ENCODE measurements around the gene WLS. TPM values are rescaled to one million over a fixed set of nuclear protein-coding genes. Genes with fewer than 3 reads are reported as not detected.

The WLS gene
- total and polyA plus RNA-seq, 2 donors (not counting 1 experiment from before 2014, with no cell fraction given), result 0.49 TPM; not detected in 1

DNA sequence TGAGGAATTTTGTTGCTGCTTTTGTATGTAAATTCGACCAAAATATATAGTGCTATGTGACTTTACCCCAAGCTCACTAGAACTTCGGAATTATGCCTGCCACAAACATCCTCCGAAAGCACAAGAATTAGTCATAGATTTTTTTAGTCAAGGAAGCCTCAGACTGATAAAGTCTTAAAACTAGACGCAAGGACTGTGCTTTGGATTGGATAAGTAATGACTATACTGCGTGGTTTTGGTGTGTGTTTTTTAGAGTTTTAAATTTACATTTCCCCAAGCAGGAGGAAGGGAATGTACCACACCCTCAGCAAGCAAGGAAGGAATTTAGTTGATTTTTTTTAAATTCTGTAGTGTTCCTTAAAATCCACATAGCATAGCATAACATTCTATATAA is 10.3 kb downstream of the WLS start:
- no CpG with 5 or more reads among the region's 5 CpGs for WGBS (ENCODE audit: insufficient coverage)
- no peak overlapping the region for H2AFZ ChIP-seq (ENCODE audit: insufficient read depth, low read depth, low read length, poor library complexity, severe bottlenecking)
- no peak overlapping the region for H3K27ac ChIP-seq (ENCODE audit: low read length in 2 of 2)

DNA sequence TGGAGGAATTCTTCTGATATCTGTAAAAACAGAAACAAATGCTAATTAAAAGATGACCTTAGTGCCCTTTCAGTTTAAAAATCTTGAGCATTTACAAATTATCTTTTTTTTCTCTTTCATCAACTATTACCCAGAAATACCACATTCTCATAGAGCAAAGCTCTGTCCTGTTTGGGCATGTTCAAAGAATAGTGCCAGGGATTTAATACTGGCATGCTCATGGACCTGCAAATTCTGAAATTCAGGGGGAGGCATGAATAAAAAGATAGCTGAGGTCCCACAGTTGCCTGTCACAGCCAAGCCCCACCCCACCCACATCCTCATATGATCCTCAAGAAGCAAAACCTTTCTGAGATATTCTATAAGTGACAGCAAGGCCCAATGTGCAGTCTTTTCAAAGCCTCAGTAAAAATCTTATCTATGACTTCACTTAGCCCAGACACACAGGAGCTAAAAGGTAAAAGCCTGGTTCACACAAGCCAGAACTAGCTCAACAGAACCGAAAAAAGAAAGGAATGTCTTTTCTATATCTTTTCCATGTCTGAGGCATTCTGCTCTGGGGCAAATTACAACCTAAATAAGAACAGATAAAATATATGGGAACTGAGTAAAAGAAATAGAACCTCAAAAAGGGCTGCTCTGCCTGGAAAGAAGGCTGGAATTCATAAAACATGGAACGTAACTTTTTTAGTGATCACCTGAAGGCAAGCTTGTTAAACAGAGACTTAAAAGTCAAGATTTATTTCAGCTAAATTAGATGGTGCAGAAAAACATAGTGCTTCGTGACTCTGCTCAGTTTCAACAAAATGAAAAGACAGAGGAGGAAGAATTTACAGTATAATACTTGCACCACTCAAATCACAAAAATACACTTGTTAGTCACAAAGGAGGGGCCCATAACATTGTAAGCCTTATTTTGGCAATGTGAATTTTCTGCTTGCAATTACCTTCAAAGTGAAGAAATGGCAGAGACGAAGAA is 11.0 kb downstream of the WLS start:
- Histone ChIP-seq H3K27me3 (replicated peaks in 1 of 4; ENCODE audit: control extremely low read depth in 1 of 4, control insufficient read depth in 3 of 4, insufficient read depth in 4 of 4, low read length in 3 of 4) (no peaks in the 10 kb centered on the region), H3K4me3 (ENCODE audit: control extremely low read depth in 1 of 5, extremely low read depth in 1 of 5, insufficient read depth in 1 of 5, low read depth in 2 of 5, low read length in 4 of 5) (no peak overlapping the region), H3K27ac (ENCODE audit: low read length in 2 of 2) (no peak overlapping the region), H2AFZ (ENCODE audit: insufficient read depth, low read depth, low read length, poor library complexity, severe bottlenecking) (no peak overlapping the region), H4K20me1 (ENCODE audit: control insufficient read depth, insufficient read depth, low read length, poor library complexity, severe bottlenecking) (no peaks in the 10 kb centered on the region), H3K79me2 (ENCODE audit: control insufficient read depth, insufficient read depth, low read length) (no peaks in the 10 kb centered on the region), H3K9me3 (ENCODE audit: control extremely low read depth in 1 of 3, control insufficient read depth in 2 of 3, insufficient read depth in 1 of 3, low read length in 2 of 3) (no peaks in the 10 kb centered on the region), H3K36me3 (replicated peaks in 1 of 2; ENCODE audit: control extremely low read depth in 1 of 2, control insufficient read depth in 1 of 2, extremely low read depth in 1 of 2, insufficient read depth in 2 of 2, low read length in 1 of 2) (no peaks in the 10 kb centered on the region), H3K4me2 (replicated peaks; ENCODE audit: low read depth, low read length, poor library complexity, severe bottlenecking) (no peak overlapping the region), H3K4me1 (ENCODE audit: control insufficient read depth in 2 of 2, insufficient read depth in 2 of 2, low read length in 2 of 2) (no peaks in the 10 kb centered on the region), H3K9ac (ENCODE audit: low read length) (no peak overlapping the region)
- Mint-ChIP-seq H3K9me3 (ENCODE audit: insufficient read depth) (no peaks in the 10 kb centered on the region), H3K4me3 (no peak overlapping the region), H3K4me1 (no peaks in the 10 kb centered on the region), H3K27me3 (peaks cover 27% of the 10 kb centered on the region), H3K27ac (no peak overlapping the region)
- intact Hi-C loops (cut with micrococcal nuclease), result no loop called here
- ChIA-PET CTCF (no interaction called here), POLR2A (no interaction called here)
- no peak for TF ChIP-seq EZH2 (IDR thresholded peaks at IDR 0.05; ENCODE audit: borderline replicate concordance, insufficient read depth, low read depth, low read length, poor library complexity, severe bottlenecking)
- TF ChIP-seq, protein P1, sequence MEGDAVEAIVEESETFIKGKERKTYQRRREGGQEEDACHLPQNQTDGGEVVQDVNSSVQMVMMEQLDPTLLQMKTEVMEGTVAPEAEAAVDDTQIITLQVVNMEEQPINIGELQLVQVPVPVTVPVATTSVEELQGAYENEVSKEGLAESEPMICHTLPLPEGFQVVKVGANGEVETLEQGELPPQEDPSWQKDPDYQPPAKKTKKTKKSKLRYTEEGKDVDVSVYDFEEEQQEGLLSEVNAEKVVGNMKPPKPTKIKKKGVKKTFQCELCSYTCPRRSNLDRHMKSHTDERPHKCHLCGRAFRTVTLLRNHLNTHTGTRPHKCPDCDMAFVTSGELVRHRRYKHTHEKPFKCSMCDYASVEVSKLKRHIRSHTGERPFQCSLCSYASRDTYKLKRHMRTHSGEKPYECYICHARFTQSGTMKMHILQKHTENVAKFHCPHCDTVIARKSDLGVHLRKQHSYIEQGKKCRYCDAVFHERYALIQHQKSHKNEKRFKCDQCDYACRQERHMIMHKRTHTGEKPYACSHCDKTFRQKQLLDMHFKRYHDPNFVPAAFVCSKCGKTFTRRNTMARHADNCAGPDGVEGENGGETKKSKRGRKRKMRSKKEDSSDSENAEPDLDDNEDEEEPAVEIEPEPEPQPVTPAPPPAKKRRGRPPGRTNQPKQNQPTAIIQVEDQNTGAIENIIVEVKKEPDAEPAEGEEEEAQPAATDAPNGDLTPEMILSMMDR (IDR thresholded peaks at IDR 0.05), result no peak
- DNase-seq, result no peak
- ATAC-seq (ENCODE audit: low read depth), result no peak
- WGBS (ENCODE audit: insufficient coverage), result 100% methylated on average over 1 of the region's 4 CpGs

More for the DNA sequence above, 10.3 kb downstream of the WLS start:
- Histone ChIP-seq H3K79me2 (ENCODE audit: control insufficient read depth, insufficient read depth, low read length) (no peaks in the 10 kb centered on the region), H3K9me3 (ENCODE audit: control extremely low read depth in 1 of 3, control insufficient read depth in 2 of 3, insufficient read depth in 1 of 3, low read length in 2 of 3) (no peaks in the 10 kb centered on the region), H4K20me1 (ENCODE audit: control insufficient read depth, insufficient read depth, low read length, poor library complexity, severe bottlenecking) (no peaks in the 10 kb centered on the region), H3K4me2 (replicated peaks; ENCODE audit: low read depth, low read length, poor library complexity, severe bottlenecking) (no peak overlapping the region), H3K36me3 (replicated peaks in 1 of 2; ENCODE audit: control extremely low read depth in 1 of 2, control insufficient read depth in 1 of 2, extremely low read depth in 1 of 2, insufficient read depth in 2 of 2, low read length in 1 of 2) (no peaks in the 10 kb centered on the region), H3K27me3 (replicated peaks in 1 of 4; ENCODE audit: control extremely low read depth in 1 of 4, control insufficient read depth in 3 of 4, insufficient read depth in 4 of 4, low read length in 3 of 4) (peaks cover 0 to 2% (median 0%) of the 10 kb centered on the region in 4 experiments), H3K9ac (ENCODE audit: low read length) (no peak overlapping the region), H3K4me1 (ENCODE audit: control insufficient read depth in 2 of 2, insufficient read depth in 2 of 2, low read length in 2 of 2) (no peaks in the 10 kb centered on the region), H3K4me3 (ENCODE audit: control extremely low read depth in 1 of 5, extremely low read depth in 1 of 5, insufficient read depth in 1 of 5, low read depth in 2 of 5, low read length in 4 of 5) (no peak overlapping the region)
- TF ChIP-seq EZH2 (IDR thresholded peaks at IDR 0.05; ENCODE audit: borderline replicate concordance, insufficient read depth, low read depth, low read length, poor library complexity, severe bottlenecking), result no peak
- TF ChIP-seq, protein P1 (IDR thresholded peaks at IDR 0.05), result no peak
- POLR2A ChIA-PET, result no interaction called here
- H3K4me1 Mint-ChIP-seq, result no peaks in the 10 kb centered on the region
- no peak for ATAC-seq (ENCODE audit: low read depth)
- no peak overlapping the region for H3K27ac Mint-ChIP-seq
- no peak for DNase-seq
- intact Hi-C loops (cut with micrococcal nuclease), result no loop called here
- H3K4me3 Mint-ChIP-seq, result no peak overlapping the region
- peaks cover 33% of the 10 kb centered on the region for H3K27me3 Mint-ChIP-seq
- H3K9me3 Mint-ChIP-seq (ENCODE audit: insufficient read depth), result no peaks in the 10 kb centered on the region
- CTCF ChIA-PET, result no interaction called here

Measured in B cell (primary cell).